ENCODE results near the gene BUB1B. TPM values are rescaled to one million over a fixed set of nuclear protein-coding genes. Genes with fewer than 3 reads are reported as not detected.

The BUB1B gene
- total RNA-seq, 6 experiments from 2014 or later, result 11.5 to 38.1 (median 29.6) TPM

DNA sequence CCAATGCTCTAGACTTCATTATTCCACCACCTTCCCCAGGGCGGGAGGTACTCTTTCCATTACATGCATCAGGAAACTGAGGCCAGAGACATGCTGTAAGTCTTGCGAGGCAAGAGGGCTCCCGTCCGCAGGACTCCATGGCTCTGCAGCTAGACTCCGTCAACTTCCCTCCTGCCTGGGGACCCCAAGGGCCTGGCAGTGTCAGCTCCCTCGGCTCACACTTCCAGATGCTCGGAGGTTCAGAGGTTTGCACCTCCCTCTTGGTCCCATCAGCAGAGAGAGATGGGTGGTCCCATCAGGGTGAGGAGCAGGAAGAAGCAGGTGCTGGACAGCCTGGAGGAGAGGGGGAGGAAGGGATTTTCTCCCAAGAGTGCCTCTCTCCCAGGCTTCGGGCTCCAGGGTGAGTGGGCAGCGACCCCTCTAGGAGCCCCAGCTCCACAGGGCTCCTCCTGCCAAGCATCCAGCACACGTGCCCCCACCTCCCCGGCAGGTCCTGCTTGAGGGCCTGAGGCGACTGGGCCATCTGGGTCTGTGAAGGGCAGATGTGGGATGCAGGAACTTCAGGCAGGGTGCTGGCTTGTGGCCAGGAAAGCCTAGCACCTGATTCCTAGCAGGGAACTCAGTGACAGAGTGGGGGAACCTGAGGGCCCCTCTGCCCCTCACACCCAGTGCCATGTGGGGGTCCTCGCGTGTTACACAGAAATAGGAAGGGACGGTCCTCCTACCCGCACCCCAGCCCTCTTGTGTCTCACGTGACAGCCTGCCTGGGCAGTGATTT, 87.3 kb downstream of the BUB1B start:
- TF ChIP-seq, protein P1, sequence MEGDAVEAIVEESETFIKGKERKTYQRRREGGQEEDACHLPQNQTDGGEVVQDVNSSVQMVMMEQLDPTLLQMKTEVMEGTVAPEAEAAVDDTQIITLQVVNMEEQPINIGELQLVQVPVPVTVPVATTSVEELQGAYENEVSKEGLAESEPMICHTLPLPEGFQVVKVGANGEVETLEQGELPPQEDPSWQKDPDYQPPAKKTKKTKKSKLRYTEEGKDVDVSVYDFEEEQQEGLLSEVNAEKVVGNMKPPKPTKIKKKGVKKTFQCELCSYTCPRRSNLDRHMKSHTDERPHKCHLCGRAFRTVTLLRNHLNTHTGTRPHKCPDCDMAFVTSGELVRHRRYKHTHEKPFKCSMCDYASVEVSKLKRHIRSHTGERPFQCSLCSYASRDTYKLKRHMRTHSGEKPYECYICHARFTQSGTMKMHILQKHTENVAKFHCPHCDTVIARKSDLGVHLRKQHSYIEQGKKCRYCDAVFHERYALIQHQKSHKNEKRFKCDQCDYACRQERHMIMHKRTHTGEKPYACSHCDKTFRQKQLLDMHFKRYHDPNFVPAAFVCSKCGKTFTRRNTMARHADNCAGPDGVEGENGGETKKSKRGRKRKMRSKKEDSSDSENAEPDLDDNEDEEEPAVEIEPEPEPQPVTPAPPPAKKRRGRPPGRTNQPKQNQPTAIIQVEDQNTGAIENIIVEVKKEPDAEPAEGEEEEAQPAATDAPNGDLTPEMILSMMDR (IDR thresholded peaks at IDR 0.05), result no peak
- Mint-ChIP-seq H3K36me3 (ENCODE audit: low read depth) (no peaks in the 10 kb centered on the region), H3K4me3 (no peak overlapping the region), H3K27me3 (ENCODE audit: insufficient read depth) (peaks cover 56% of the 10 kb centered on the region), H3K9me3 (no peaks in the 10 kb centered on the region), H3K27ac (no peak overlapping the region), H3K4me1 (ENCODE audit: low read depth) (peaks cover 19% of the 10 kb centered on the region)
- DNase-seq, result no peak

DNA sequence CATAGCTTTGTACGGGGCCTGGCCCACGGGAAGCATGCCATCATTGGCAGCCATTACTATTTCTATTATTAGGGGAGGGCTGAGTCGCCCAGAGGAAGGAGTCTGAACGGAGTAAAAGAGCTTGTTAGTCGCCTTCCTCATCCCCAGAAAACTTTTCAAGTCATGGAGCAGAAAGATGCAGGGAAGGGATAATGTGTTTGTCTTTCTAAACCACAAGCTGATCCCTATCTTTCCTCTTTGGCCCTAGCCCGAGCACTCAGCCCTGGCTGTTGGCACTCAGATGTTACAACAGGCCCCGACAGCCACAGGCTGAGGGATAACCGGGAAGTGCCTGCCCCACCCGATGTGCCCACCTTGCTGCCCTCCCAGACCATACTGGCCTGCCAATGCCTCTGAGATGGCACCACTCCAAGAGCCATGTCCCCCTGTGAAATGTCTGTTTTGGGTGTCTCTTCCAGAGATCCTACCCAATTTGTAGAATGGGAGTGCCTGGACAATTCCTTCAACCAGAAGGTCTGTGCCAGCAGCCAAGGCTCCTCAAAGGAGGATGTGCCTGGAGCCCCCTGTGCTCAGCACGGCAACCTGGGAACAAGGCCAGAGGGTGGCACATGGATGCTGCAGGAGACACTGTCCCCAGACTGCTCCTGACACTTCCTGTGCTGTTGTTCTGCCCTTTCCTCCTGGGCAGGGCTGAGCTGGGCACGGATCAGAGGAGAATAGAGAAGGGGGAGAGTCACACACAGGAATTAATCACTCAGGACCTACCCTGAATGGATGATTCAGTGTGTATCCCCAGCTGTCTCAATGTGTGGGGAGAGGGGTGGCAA, 88.8 kb downstream of the BUB1B start:
- peak; percentile 84 for DNase-seq
- no peaks in the 10 kb centered on the region for H3K9me3 Mint-ChIP-seq
- TF ChIP-seq, protein P1 (IDR thresholded peaks at IDR 0.05), result no peak
- H3K4me1 Mint-ChIP-seq (ENCODE audit: low read depth), result peaks cover 16% of the 10 kb centered on the region
- no peaks in the 10 kb centered on the region for H3K36me3 Mint-ChIP-seq (ENCODE audit: low read depth)
- peak overlapping the region; percentile 14 for H3K27ac Mint-ChIP-seq
- H3K4me3 Mint-ChIP-seq, result 0 out of 2 replicates have a peak overlapping the region, but pooled peaks have one; percentile 17
- peaks cover 59% of the 10 kb centered on the region for H3K27me3 Mint-ChIP-seq (ENCODE audit: insufficient read depth)

DNA sequence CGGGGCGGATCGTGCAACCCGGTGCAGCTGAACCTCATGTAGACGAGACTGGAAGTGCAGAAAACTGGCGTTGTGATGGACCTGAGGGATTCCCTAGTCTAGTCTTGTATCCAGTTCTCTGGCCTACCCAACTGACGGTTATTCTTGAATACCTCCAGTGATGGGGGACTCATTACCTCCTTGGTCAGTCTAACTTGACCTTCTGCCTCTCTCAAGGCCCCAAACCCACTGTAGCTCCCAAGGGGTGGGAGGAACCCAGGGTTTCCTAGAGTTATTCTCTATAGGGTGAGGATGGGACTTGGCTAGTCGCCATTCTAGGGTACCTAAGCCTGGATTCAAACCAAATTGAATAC, 89.4 kb downstream of the BUB1B start:
- TF ChIP-seq, protein P1 (IDR thresholded peaks at IDR 0.05), result no peak
- H3K27me3 Mint-ChIP-seq (ENCODE audit: insufficient read depth), result peaks cover 53% of the 10 kb centered on the region
- peaks cover 16% of the 10 kb centered on the region for H3K4me1 Mint-ChIP-seq (ENCODE audit: low read depth)
- no peak overlapping the region for H3K27ac Mint-ChIP-seq
- no peak for DNase-seq
- H3K4me3 Mint-ChIP-seq, result no peak overlapping the region
- H3K9me3 Mint-ChIP-seq, result no peaks in the 10 kb centered on the region
- H3K36me3 Mint-ChIP-seq (ENCODE audit: low read depth), result no peaks in the 10 kb centered on the region

DNA sequence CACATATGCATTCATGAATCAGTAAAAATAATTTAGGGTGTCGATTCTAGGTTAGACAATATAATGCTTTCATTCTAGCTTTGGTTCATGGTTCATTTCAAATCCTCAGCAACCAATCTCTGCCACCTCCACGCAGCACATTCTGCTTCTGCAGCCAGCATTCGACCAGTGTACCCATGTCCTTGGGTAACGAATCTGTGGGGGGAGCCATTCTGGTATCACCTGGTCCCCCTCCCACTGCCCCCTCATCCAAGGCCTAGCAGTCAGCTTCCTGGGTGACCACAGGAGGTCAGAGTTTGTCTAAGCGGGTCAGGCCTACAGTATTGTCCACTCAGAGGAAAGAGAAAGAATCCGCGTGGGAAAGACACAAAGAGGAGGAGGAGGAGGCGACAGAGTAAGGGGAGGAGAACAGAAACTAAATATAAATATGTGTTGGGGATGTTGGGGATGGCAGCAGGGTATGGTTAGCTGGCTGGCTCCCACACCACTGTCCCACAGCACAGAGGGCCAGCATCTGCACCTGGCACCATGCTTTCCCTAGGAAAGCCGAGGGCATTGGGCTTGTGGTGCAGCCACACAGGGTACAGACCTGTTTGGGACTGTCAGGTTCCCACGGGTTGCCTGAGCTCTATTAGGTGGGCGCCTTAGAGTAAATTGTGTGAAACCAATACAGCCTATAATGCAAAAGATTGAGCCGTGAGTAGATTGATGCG, 90.1 kb downstream of the BUB1B start:
- Mint-ChIP-seq H3K27me3 (ENCODE audit: insufficient read depth) (peaks cover 50% of the 10 kb centered on the region), H3K36me3 (ENCODE audit: low read depth) (no peaks in the 10 kb centered on the region), H3K4me1 (ENCODE audit: low read depth) (peaks cover 16% of the 10 kb centered on the region), H3K4me3 (no peak overlapping the region), H3K9me3 (no peaks in the 10 kb centered on the region), H3K27ac (no peak overlapping the region)
- TF ChIP-seq, protein P1 (IDR thresholded peaks at IDR 0.05), result no peak
- no peak for DNase-seq

DNA sequence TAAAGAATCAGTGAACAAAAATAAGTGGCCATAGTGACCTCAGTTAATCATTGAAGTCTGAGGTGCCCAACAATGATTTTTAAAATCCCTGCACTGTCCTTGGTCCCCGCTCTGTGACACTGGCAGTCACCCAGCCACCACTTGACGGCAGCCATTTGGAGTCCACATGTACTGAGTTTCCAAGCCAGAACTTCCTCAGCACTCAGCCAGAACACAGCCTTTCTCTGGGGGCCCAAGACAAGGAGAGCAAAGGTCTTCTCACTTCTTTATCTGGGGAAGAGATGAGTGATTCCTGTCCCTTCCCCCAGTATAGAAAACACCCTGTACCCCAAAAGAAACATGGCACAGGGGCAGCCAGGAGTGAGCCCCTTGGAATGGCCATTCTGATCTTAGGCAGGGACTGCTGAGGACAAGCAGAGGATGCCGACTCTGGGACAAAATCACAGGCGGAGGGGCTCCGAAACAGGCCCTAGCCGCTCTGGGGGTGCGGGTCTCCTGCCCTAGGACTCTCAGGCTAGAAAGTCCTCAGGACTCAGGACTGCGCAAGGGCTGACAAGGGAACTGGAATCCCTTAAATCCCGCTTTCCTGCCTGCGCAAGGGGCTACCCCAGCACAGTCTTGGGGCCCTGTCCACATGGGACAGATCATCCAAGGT, 90.7 kb downstream of the BUB1B start:
- no peak for DNase-seq
- Mint-ChIP-seq H3K27ac (no peak overlapping the region), H3K4me1 (ENCODE audit: low read depth) (peaks cover 19% of the 10 kb centered on the region), H3K27me3 (ENCODE audit: insufficient read depth) (peaks cover 45% of the 10 kb centered on the region), H3K36me3 (ENCODE audit: low read depth) (no peaks in the 10 kb centered on the region), H3K4me3 (no peak overlapping the region), H3K9me3 (no peaks in the 10 kb centered on the region)
- TF ChIP-seq, protein P1 (IDR thresholded peaks at IDR 0.05), result no peak
